Stimulated activated CD4-positive, alpha-beta T cell treated with anti-CD3 and anti-CD28 coated beads, Interleukin-2, amount 100 ng/mL, for 4 hours (primary cell): ENCODE results near the gene TMEM259.

Experiments
- DNase-seq: peaks from one replicate; pipeline ENCODE4 v3.0.0-alpha.2; 2020; ENCODE audit warnings: low read depth

TMEM259 gene

GRCh38 chr19:1020868-1021425, at the start of gene TMEM259:
Gene TMEM259 (minus strand): TSS chr19:1021123. CDS start chr19:1020996, 127 bp downstream.
- peak; percentile 97 for DNase-seq

GRCh38 chr19:1070576-1070930, 49.6 kb upstream of the TMEM259 start:
- no peak for DNase-seq

GRCh38 chr19:1069009-1069779, 48.3 kb upstream of the TMEM259 start:
- DNase-seq = no peak

DNA sequence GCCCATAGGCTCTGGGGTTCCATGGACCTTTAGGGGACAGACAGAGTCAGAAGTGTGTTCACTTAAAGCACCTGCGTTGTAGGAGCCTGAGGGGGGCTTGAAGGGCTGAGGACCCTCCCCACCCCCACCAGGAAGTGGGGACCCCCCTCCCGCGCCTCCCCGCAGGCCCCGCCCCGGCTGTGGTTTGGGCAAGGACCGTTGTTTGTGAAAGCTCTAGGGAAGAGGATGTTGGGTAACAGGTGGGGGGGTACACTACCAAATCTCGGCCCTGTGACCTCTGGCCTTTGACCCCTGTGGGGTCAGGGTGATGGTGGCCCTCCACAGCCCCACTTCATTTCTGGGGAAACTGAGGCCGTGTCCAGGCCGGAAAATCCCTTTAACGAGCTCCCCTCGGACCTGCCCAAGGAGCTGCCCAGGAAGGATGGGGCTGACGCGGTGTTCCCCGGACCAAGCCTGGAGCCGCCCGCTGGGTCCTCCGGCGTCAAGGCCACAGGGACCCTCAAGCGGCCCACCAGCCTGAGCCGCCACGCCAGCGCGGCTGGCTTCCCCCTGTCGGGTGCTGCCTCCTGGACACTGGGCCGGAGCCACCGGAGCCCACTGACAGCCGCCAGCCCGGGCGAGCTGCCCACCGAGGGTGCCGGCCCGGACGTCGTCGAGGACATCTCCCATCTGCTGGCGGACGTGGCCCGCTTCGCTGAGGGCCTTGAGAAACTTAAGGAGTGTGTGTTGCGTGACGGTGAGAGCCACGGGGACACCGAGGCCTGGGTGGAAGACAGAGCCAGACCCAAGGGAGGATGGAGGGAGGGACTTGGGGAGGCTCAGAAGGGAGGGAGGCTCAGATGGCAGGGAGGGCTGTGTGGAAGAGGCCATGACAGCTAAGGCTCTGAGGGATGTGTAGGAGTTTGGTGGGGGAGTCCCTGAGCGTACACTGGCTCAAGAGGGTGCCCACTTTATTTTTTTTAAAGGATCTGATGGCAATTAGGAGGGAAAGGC, 47.4 kb upstream of the TMEM259 start:
- peak; percentile 44 for DNase-seq

- peak; percentile 46 for DNase-seq
Observed at GRCh38 chr19:1067341-1067957, 46.5 kb upstream of the TMEM259 start.

- DNase-seq = peak; percentile 83
Observed at GRCh38 chr19:1066748-1067340, 45.9 kb upstream of the TMEM259 start, which contains the start of gene ARHGAP45. Gene ARHGAP45 (plus strand): TSS chr19:1067167. CDS start chr19:1067406, 239 bp downstream.

DNA sequence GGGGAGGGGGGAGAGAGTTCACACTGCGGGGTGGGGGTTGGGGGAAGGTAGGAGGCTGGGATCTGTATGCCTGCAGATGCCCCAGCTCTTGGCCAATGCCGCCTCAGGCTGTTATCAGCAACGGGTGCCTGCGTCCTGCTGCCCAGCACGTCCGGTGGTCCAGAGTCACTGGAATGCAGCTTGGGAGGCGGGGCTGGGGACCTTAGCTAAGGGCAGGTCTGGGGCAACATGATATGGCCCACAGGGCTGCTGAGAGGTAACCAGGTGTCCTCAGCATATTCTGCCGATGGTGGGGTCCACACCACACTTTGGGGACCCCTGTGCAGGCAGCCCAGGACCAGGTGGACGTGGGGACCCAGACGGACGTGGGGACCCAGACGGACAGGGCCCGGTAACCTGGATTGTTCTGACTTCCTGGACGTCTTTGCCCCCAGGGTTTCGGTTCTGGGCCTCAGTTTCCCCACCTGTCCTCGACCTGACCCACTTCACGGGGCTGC, 45.4 kb upstream of the TMEM259 start:
- no peak for DNase-seq

GRCh38 chr19:1065606-1066109, 44.7 kb upstream of the TMEM259 start:
- no peak for DNase-seq

DNA sequence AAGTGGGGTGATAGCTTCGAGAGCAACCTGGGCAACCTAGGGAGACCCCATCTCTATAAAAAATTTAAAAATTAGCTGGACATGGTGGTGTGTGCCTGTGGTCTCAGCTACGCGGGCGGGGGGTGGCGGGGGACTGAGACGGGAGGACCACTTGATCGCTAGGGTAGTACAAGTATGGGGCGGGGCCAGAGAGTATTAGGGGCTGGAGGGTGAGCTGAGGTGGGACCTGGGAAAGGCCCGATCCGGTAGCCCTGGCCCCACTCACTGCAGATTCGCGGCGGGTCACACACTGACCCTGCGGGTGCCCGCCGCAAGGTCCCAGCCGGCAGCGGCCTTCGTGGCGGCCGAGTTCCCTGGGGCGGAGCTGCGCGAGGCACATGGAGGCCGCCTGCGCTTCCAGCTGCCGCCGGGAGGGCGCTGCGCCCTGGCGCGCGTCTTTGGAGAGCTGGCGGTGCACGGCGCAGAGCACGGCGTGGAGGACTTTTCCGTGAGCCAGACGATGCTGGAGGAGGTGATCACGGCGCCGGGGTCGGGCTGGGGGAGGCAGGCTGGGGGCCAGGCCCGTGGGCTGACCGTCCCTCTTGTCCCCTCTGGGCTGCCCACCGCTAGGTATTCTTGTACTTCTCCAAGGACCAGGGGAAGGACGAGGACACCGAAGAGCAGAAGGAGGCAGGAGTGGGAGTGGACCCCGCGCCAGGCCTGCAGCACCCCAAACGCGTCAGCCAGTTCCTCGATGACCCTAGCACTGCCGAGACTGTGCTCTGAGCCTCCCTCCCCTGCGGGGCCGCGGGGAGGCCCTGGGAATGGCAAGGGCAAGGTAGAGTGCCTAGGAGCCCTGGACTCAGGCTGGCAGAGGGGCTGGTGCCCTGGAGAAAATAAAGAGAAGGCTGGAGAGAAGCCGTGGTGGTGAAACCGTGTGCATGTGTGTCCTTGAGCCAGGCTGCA, 44.0 kb upstream of the TMEM259 start:
- DNase-seq = peak; percentile 69

GRCh38 chr19:1063909-1064660, 43.2 kb upstream of the TMEM259 start:
- no peak for DNase-seq

- no peak for DNase-seq
Observed at GRCh38 chr19:1063030-1063908, 42.3 kb upstream of the TMEM259 start.

GRCh38 chr19:1062387-1063029, 41.6 kb upstream of the TMEM259 start:
- DNase-seq = no peak

DNA sequence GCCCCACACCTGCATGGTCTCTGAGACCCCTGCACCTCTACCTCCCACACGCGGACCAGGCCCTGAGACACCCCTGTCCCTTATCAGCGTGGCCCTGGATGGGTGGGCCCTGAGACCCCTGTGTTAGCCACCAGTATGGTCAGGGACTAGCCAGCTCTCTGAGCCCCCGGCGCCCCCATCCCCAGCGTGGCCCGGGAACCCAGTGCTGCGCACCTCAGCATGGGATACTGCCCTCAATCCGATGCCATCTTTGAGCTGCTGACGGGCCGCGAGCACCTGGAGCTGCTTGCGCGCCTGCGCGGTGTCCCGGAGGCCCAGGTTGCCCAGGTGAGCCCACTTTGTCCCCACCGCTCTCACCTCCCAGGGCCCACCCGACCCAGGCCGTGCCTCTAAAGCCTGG, 41.1 kb upstream of the TMEM259 start:
- no peak for DNase-seq

DNA sequence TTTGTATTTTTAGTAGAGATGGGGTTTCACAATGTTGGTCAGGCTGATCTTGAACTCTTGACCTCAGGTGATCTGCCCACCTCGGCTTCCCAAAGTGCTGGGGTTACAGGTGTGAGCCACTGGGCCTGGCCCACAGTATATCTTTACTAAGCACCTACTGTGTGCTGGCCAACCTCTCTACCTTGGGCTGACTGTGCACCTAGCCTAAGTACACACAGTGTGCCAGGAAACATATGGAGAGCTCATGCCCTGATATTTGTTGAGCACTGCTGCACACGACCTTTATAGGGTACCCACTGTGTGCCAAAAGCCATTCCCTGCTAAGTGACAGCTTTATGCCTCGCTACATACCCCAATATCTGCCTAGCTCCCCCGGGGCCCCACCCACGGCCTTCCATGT, 39.8 kb upstream of the TMEM259 start:
- DNase-seq = no peak

- DNase-seq = no peak
Observed at GRCh38 chr19:1058112-1058511, 37.2 kb upstream of the TMEM259 start.

DNA sequence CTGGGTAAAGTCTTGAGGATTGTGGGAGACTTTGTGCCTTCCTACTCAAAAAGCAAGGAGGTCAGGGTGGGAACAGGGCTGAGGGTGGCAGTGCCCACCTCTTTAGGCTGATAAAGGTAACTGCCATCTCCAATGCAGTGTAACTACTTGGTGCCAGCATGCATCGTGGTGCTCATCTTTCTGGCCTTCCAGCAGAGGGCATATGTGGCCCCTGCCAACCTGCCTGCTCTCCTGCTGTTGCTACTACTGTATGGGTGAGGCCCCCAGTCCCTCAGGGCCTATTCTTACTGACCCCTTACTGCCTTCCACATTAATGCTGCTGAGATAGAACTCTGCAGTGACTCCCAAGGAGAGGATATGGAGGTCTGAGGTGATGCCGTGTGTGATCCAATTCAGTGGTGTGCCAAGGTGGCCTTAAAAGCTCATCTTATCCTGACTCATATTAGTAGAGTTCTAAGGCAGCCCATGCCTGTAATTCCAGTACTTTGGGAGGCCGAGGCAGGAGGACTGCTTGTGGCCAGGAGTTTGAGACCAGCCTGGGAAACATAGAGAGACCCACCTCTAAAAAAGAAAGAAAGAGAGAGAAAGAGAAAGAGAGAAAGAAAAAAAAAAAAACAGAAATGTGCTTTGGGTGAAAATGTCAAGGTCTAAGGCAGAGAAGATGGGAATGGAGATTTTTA, 36.4 kb upstream of the TMEM259 start:
- DNase-seq = no peak
